HG03432 (cell line): Measurements from ENCODE around the gene HSPD1.

Experiments
- ATAC-seq: cut with Tn5 transposase; IDR thresholded peaks from one replicate; pipeline ENCODE4 v1.9.1; 2021; ENCODE audit warnings: mild to moderate bottlenecking, moderate library complexity; ENCODE audit not compliant: unreplicated experiment

The HSPD1 gene

DNA sequence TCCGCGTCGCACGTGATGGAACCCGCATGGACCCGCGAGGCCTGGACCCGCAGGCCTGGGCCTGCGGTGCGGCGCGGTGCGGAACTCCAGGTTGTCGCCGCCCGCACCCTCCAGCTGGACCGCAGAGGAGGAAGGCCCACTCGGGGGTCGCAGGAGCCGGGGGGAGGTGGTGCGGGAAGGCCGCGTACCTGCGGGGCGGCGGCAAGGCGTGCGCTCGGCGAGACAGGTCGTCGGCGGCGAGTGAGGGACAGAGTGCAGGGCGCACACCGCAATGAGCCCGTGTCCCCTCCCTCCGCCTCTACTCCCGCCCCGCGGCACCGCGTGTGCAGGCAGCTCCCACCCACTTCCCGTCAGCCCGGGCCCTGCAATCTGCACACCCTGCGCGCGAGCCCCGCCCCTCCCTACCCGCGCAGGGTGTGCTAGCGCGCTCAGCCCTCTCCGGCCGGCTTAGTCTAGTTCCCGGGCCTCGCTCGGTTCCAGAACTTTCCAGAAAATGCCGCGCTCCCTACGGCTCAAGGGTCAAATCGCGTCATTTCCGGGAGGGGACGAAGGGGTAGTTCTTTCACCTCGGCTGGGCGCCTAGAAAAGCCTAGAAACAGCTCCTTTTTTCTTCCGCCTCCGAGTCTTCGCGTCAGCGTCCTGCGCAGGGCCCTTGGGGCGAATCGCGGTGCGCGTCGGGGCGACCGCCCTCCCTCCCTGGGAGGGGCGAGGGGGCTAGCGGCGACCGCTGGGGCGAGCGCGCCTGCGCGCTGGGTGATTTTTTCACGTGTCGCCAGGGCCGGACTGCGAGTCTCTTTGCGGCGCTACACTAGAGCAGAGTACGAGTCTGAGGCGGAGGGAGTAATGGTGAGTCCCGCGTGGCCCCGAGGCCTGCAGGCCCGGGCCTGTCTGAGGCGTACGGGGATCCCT is at the start of gene HSPD1, which contains the start of gene HSPE1:
Gene HSPD1 (minus strand): TSS at position 247 of the 909 bp plus-strand sequence. CDS start 992 bp downstream, outside the sequence.
Gene HSPE1 (plus strand): TSS at position 786 of the 909 bp plus-strand sequence. CDS start 58 bp downstream, at position 844.
- peak; percentile 87 for ATAC-seq

DNA sequence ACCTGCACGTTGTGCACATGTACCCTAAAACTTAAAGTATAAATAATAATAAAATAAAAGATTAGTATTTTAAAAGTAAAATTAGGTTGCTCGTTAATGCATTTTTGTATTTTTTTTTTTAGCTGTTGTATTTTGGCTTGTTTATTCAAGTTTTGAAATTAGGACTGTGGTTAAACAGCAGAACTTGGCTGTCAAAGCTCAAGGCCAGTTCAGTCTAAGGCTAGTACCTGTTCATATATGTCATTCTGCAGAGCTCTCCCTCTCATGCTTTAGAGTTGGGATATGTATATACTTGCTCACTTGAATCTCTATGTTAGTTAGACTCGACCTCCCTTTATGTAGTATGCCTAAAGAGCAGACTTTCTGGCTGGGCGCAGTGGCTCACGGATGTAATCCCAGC is 48.9 kb upstream of the HSPD1 start:
- no peak for ATAC-seq

DNA sequence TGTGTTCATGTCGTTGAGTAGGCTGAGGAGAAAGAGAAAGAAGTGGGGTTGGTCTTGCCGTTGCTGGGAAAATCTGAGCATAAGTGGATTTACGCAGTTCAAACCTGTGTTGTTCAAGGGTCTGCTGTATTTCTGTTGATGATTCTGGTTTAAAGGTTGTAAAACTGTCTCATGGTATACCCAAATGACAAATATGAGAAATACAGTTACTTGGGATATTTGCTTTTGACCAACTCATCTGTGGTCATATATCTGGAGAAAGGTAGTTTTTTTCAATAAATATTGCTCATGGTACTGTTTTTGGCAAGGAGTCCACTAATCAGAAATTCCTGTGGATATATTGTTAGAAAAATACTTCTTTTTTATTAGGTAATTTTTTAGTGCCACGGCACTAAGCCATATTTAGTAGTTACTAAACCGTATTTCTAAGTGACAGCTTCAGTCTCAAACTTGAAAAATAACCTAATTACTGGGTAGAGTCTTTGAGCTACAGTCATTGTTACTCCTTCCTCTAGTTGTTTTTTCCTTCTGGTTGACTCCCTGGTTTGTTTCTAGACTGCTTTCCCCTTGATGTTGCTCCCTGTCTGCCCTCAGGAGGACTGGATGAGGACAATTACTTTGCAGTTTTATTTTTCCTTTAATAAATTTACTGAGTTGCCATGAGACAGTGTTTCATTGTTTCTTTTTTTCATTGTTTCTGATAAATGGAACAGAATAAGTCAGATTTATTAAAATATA is 47.7 kb upstream of the HSPD1 start:
- no peak for ATAC-seq

DNA sequence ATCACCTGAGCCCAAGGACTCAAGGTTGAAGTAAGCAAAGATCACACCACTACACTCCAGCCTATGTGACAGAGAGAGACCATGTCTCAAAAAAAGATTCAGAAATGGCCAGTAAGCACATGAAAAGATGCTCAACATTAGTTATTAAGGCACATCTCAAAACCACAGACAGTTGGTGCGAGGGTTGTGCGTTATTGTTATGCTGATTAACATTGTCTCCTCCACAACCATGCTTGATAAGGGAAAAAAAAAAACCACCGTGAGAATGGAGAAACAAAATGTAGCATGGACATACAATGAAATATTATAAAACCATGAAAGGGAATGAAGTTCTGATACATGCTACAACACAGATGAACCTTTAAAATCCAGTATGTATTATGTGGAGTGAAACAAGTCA is 43.6 kb upstream of the HSPD1 start:
- no peak for ATAC-seq

DNA sequence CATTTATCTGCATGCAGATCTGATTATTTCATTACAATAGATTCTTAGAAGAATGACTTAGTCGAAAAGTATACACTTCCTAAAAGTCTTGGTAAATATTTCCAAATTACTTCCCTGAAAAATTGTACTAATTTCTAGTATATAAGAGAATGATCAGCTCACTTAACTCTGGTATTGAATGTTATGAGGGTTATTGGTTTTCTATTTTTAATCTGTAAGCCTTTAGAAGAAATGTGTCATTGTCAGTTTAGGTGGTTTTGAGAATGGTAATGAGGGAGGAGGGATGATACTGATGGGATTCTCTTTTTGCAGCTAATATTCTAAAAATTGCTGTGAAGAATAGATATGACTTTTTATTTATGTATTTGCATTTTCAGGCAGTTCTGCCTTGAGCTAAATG is 40.1 kb upstream of the HSPD1 start:
- ATAC-seq, result no peak

DNA sequence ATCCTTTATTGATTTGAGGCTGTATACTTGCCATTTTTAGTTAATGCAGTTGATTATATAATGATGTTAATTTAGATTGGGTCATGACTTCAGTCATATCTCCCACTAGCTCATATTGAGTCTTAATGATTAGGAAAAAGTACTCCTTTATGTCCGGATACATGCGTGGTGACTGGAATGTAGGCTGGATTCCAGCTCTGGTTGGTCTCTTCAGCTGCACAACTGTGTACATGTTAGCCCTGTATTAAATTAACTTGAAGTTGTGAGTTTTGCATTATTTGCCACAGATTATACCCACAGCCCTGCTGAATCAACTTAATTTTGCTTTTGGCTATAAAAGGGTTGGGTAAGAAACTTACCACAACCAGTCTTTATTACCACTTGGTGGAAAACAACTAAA is 38.8 kb upstream of the HSPD1 start:
- no peak for ATAC-seq

DNA sequence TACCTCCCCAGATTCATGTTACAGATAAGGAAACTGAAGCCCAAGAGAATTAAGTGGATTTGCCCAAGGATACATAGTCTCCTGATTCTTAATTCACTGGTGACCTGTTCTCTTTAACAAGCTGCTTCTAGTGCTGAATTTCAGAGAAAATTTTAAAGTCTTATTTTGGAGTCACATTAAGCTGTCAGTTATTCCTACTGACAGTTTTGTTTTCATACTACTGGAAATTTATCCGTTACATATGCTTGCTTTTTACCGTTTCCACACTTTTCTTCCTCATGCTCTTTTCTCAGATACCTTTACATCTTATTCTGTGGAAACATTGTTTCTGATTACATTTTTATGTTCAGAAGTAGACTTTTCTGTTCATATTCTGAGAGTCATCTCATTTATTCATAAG is 17.5 kb upstream of the HSPD1 start:
- no peak for ATAC-seq

DNA sequence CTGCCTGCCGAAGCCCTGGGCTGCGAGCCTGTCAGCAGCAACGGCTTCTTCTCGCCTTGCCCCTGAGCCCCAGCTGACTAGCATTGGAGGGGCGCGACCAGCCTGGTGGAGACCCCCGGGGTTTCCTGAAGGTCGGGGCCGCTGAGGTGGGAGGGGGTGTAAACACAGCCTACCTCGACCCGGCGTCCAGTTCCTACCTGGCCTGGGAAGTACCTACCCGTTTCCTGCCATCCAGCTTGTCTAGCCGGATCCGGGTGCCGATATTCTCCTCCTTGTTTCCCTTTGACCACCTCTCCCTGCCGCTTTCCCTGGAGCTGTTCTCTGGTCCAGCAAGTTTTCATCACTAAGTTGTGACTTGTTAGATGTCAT is 16.7 kb upstream of the HSPD1 start:
- peak; percentile 19 for ATAC-seq

DNA sequence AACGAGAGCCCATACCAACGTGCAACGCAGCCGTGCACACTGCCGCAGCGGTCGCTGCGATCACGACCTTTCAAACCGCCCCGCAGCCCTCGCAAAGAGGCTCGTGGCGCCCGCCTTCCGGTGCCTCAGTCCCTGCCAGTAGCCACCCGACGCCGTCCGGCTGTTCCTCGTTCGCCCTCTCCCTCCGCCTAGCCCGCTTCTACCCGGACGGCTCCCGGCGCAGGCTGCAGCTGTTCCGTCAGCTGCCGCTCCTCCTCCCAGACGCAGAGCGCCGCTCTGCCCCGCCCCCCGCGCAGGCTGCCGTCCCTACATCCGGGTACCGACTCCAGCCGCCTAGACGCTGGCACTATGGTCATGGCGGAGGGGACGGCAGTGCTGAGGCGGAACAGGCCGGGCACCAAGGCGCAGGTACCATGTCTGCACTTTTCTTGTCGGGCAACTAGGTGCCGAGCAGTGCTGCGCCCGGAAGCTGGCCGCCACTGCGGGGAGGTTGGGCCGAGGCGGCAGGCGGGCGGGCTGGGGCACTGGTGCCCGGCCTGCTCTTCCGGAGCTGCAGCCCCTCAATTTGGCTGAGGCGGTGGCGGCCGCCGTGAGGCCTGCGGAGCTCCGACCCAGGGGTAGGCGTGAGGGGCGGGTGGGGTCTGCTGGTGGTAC is 16.2 kb upstream of the HSPD1 start, which contains the start of gene MOB4:
Gene MOB4 (plus strand): TSS at position 328 of the 654 bp plus-strand sequence. CDS start 21 bp downstream, at position 349.
- peak; percentile 96 for ATAC-seq

DNA sequence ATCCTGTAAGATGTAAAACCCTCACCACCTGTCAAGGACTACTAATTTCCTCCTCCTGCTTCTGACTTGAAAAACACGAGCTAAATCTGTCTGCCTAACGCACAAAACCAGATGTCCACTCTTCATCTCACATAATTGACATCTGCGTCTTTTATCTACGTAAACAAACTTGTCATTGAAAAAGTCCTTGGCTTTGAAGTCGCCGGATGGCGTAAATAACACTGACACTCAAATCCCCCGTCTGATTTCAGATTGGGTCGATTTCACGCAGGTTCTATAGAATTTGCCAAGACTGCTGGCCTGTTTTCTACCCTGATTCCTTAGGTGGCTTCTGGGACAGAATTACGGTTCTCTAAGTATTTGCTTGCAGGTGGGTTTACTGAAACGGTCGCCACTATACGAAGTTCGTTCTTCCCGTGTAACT is 15.7 kb upstream of the HSPD1 start:
- peak; percentile 3 for ATAC-seq

DNA sequence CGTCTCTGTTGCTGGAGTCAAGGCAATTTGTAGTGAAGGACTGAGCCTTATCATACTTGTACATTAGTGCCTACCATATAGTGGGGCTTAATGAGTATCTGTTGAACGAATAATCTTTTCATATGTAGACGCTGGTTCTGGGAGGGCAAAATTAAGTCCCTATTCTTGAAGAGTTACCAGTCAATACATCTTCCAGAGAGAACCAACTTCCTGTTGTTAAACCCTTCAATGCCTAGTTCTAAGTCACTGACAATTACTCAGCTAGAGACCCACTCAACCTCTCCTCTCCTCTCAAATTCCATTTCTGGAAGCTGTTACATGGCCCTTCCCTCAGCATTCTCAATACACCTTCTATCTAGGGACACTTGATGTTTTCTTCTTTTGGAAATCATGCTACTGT is 15.1 kb upstream of the HSPD1 start:
- no peak for ATAC-seq

DNA sequence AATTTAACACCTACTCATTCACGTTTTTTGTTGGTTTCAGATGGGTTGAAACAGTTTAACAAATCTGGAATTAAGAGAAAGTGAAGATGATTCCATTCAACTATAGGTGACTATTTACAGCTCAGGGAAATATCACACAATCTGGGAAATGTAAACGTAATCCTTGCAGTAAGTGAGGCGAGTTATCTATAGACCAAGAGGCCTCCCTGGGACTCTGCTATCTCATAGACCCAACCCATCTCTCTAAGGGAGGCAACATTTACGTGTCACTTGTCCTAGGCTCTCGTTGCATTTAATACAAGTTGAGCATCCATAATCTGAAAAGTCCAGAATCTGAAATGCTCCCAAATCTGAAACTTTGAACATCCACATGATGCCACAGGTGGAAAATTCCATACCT is 14.3 kb upstream of the HSPD1 start:
- no peak for ATAC-seq

DNA sequence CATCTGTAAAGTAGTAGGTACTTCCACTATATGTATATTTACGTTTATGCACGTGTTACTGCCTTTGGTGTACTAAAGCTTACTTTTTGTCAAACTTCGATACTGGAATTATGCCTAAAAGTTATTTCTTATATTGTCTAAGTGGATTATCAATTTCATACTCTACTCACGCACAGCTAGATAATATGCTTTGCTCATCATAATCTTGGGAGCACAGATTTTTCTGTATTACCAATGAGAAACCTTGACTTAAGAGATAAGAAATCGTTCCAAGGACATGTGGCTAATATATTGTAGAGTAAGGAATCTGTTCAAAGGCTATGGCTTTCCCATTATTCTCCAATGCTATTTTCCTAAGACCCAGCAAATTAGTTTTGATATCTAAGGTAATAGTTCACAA is 7.0 kb upstream of the HSPD1 start:
- ATAC-seq, result no peak

DNA sequence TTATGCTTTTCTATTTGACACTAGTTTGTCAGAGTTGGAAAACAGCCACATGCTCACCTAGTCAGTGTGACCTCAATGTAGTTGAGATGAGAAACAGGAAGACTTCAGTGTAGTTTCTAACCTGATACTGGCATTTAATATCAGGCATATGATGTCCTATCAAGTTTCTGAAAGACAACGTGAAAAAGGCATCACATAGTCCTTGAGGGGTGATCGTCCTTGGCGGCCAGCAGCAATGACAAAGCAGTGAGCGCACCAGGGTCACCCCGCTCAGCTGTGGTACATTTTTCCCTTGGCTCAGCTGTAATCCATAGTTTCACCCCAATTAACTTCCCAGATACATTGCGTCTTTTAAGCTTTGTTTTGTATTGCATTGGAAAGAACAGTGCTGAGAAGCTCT is 4.9 kb upstream of the HSPD1 start:
- ATAC-seq, result no peak

DNA sequence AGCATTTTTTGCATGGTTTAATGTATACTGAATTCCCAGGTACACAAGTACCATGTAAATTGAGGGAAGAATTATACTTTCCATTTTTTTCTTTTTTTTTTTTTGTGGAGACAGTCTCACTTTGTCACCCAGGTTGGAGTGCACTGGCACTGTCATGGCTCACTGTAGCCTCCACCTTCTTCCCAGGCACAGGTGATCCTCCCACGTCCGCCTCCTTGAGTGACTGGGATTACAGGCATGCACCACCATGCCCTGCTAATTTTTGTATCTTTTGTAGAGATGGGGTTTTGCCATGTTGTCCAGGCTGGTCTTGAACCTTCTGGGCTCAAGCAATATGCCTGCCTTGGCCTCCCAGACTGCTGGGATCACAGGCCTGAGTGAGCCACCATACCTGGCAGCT is 4.4 kb upstream of the HSPD1 start:
- ATAC-seq, result no peak

DNA sequence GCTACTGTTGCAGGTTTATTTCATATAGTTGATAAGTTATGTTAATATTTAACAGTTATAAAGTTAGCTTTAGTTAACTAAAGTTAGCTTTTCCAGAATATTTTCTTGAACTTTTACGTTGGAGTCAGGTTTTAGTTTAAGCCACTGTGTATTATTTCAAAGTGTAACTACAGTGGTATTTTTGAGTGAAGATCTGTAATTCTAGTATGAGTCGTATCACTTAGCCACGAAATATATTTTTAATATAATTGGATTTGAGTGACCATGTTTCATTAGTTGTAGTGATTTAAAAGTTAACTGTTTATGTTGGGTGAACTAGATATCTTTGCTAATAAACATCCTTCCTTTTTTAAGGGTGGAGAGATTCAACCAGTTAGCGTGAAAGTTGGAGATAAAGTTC is 3.0 kb upstream of the HSPD1 start:
- ATAC-seq, result no peak

DNA sequence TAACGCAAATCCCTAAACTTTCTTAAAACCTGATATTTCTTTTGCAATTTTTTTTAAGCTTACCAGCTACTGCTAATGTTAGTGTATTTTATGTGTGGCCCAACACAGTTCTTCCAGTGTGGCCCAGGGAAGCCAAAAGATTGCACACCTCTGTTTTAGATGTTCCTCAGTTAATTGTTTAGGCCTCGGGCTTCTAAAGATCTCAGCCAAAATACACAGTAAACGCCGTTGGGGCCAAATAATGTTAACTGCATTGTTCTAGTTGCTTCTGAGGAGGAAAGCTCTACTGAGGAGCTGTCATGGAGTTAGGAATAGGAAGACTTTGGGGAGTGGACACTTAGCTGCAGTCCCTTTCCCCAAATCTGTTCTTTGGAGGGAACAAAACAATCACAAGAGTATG is 2.6 kb upstream of the HSPD1 start:
- ATAC-seq, result no peak

DNA sequence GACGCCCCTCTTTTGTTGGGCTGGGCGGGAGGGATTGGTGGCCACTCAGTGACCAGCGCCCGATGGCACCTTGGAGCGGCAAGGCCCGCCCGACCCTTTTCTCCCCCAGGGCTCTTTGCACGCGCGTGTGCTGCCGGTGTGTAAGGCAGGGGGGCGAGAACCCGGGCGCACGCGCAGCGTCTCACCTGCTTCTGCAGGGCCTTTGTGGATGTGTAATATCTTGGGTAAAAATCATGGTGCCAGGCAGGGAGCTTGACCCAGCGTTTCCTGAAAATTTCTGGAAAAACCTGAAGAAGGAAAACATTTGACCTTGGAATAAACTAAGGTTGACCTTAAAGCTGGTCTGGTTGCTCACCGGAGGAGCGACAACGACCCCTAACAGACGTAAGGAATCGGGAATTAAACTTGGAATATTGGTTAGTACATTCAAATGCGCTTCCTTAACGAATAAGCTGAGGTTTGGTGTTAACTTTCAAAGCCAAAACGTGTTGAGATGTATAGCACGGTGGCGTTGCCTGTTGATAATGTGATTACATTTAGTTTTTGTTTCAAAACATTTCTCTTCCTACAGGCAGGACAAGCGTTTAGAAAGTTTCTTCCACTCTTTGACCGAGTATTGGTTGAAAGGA is 977 bp upstream of the HSPD1 start:
- ATAC-seq, result peak; percentile 5

DNA sequence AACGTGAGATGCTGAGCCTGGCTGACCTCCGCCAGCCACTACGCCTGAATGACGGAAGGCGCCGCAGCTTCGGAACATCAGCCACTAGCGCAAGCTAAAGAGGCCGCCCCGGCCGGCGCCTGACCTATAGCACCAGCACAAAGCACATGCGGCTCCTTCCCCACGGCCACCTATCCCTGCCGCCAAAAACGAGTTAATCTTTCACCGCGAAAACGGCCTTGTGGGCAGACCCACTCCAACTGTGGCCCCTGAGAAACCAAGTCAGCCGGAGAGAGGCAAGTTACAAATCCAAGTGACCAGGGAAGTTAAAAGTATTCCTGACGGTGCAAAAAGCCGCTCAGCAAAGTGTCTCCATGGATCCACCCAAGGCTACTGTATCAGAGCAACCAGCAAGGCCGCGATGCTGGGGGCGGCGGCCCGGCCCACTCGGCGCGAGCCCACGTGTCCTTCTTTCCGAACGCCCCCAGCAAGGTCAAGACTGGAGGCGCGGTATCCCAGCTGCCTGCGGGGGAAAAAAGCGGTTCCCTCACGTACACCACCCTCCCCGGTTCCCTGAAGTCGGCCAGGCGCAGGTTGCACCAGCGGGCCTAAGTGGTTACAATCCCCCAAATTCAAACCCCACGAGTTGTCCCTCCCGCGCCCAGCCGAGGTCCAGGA is 575 bp downstream of the HSPD1 start:
- ATAC-seq, result peak; percentile 13

DNA sequence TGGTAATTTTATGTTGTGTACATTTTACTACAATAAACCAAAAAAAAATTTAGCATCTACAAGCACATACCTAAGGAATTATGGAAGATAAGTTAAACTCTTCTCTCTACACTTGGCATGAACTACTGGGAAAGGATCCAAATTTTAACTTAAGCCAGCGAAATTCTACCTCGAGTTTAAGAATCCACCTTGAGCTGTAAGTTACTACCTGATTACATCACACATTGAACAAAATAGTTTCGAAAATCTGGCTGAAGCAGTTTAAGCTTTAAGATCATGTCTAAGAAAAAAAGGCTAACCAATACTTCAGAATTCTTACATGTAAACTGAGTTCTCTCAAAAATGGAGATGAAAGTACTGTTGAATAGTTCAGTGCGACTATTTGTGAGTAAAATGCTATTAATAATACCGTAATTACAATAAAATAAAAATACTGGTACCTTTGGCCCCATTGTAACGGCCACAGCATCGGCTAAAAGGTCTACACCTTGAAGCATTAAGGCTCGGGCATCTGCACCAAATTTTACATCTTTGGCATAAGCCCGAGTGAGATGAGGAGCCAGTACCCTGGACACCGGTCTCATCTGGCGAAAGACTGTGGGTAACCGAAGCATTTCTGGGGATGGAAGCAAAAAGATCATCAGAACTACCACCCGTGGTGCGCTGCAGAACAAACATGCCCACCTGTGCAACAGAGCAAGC is 1.3 kb downstream of the HSPD1 start:
- no peak for ATAC-seq
